HG02981 (cell line): ENCODE results near the gene TNFRSF8.

Experiments
- ATAC-seq: cut with Tn5 transposase; IDR thresholded peaks from one replicate; pipeline ENCODE4 v1.9.1; 2021; ENCODE audit warnings: mild to moderate bottlenecking, moderate library complexity; ENCODE audit not compliant: unreplicated experiment

The TNFRSF8 gene

GRCh38 chr1:12059722-12060464, 3.2 kb upstream of the TNFRSF8 start:
- ATAC-seq: no peak

GRCh38 chr1:12060500-12060899, 2.6 kb upstream of the TNFRSF8 start:
- ATAC-seq: no peak

GRCh38 chr1:12064073-12064969, 1.2 kb downstream of the TNFRSF8 start:
- ATAC-seq: no peak

GRCh38 chr1:12065872-12066271, 2.8 kb downstream of the TNFRSF8 start:
- ATAC-seq: no peak

- ATAC-seq: peak; percentile 32
Measured at GRCh38 chr1:12067900-12068821, 5.1 kb downstream of the TNFRSF8 start.

- ATAC-seq: no peak
Measured at GRCh38 chr1:12069623-12070244, 6.6 kb downstream of the TNFRSF8 start.

GRCh38 chr1:12071892-12072291, 8.8 kb downstream of the TNFRSF8 start:
- ATAC-seq: no peak

GRCh38 chr1:12072741-12073140, 9.6 kb downstream of the TNFRSF8 start:
- no peak for ATAC-seq

- no peak for ATAC-seq
Measured at GRCh38 chr1:12073796-12074195, 10.7 kb downstream of the TNFRSF8 start.

GRCh38 chr1:12075195-12076114, 12.4 kb downstream of the TNFRSF8 start:
- no peak for ATAC-seq

GRCh38 chr1:12076425-12077005, 13.4 kb downstream of the TNFRSF8 start:
- ATAC-seq: no peak

- ATAC-seq: no peak
Measured at GRCh38 chr1:12078575-12078937, 15.5 kb downstream of the TNFRSF8 start.

- peak; percentile 47 for ATAC-seq
Measured at GRCh38 chr1:12078938-12079861, 16.1 kb downstream of the TNFRSF8 start.

GRCh38 chr1:12080156-12080555, 17.1 kb downstream of the TNFRSF8 start:
- no peak for ATAC-seq

- no peak for ATAC-seq
Measured at GRCh38 chr1:12080773-12081556, 17.9 kb downstream of the TNFRSF8 start.

- no peak for ATAC-seq
Measured at GRCh38 chr1:12081648-12082396, 18.7 kb downstream of the TNFRSF8 start.

GRCh38 chr1:12082988-12083387, 19.9 kb downstream of the TNFRSF8 start:
- ATAC-seq: no peak
